Amniotic stem cell (primary cell): ENCODE data around the gene MSANTD1.

Source experiments
- DNase-seq: peaks from one replicate; lab custom pipeline; 2025; lab: John Stamatoyannopoulos, UW

The MSANTD1 gene

GRCh38 chr4:3248178-3248480 is 830 bp upstream of the MSANTD1 start:
- DNase-seq: no peak

- DNase-seq: no peak
Measured at GRCh38 chr4:3249711-3250437, 915 bp downstream of the MSANTD1 start.

GRCh38 chr4:3250438-3250955 is 1.5 kb downstream of the MSANTD1 start:
- no peak for DNase-seq

- DNase-seq: no peak
Measured at GRCh38 chr4:3250956-3251690, 2.2 kb downstream of the MSANTD1 start.

GRCh38 chr4:3251691-3252479 is 2.9 kb downstream of the MSANTD1 start:
- DNase-seq: no peak

GRCh38 chr4:3252480-3252828 is 3.5 kb downstream of the MSANTD1 start:
- no peak for DNase-seq

- no peak for DNase-seq
Measured at GRCh38 chr4:3252831-3253641, 4.1 kb downstream of the MSANTD1 start.

- DNase-seq: no peak
Measured at GRCh38 chr4:3253808-3254207, 4.8 kb downstream of the MSANTD1 start.

GRCh38 chr4:3254302-3255131 is 5.6 kb downstream of the MSANTD1 start:
- no peak for DNase-seq

- DNase-seq: no peak
Measured at GRCh38 chr4:3255611-3256186, 6.7 kb downstream of the MSANTD1 start.

- no peak for DNase-seq
Measured at GRCh38 chr4:3256230-3257102, 7.5 kb downstream of the MSANTD1 start.

- DNase-seq: no peak
Measured at GRCh38 chr4:3257103-3257555, 8.2 kb downstream of the MSANTD1 start.

GRCh38 chr4:3257556-3258482 is 8.9 kb downstream of the MSANTD1 start:
- no peak for DNase-seq

- DNase-seq: no peak
Measured at GRCh38 chr4:3261411-3262207, 12.7 kb downstream of the MSANTD1 start.

GRCh38 chr4:3262208-3263052 is 13.5 kb downstream of the MSANTD1 start:
- DNase-seq: no peak

GRCh38 chr4:3263053-3263875 is 14.3 kb downstream of the MSANTD1 start:
- no peak for DNase-seq
